Measurements from ENCODE around the gene TBL1Y.
A peak's percentile ranks its signal among the peaks of the same experiment; 100 is the strongest.
"Not testable (repeated sequence)": the region's sequence is repeated elsewhere in the genome, so short reads cannot be mapped to it uniquely, and the experiment has no call there.

TBL1Y gene
- 0 to 0.11 (median 0) reads per million in 18 experiments for total RNA-seq

- no peak for DNase-seq
These were observed at the start of gene TBL1Y for GRCh38 chrY:6910372-6911252. TBL1Y (plus strand) TSS chrY:6910697; CDS start chrY:7025085, 114,388 bp downstream.

- DNase-seq: no peak
These were observed 16.0 kb upstream of the TBL1Y start for GRCh38 chrY:6894496-6894895.

GRCh38 chrY:6895236-6895635 is 15.3 kb upstream of the TBL1Y start:
- DNase-seq: no peak

- not testable (repeated sequence) for DNase-seq
These were observed 8.4 kb upstream of the TBL1Y start for GRCh38 chrY:6902116-6902515.

GRCh38 chrY:6907591-6907990 is 2.9 kb upstream of the TBL1Y start:
- no peak for DNase-seq

GRCh38 chrY:6908021-6908420 is 2.5 kb upstream of the TBL1Y start:
- not testable (repeated sequence) for DNase-seq

- DNase-seq: no peak
These were observed 1.4 kb upstream of the TBL1Y start for GRCh38 chrY:6909118-6909521.

GRCh38 chrY:6909856-6910255 is 641 bp upstream of the TBL1Y start:
- no peak for DNase-seq

- no peak for DNase-seq
These were observed 870 bp downstream of the TBL1Y start, which contains the start of gene AMELY for GRCh38 chrY:6911253-6911881. AMELY (minus strand) TSS chrY:6911752; CDS start chrY:6872608, 39,144 bp downstream.

- no peak for DNase-seq
These were observed 2.9 kb downstream of the TBL1Y start for GRCh38 chrY:6913362-6913761.

GRCh38 chrY:6921061-6921460 is 10.6 kb downstream of the TBL1Y start:
- DNase-seq: no peak

GRCh38 chrY:6928265-6928664 is 17.8 kb downstream of the TBL1Y start:
- DNase-seq: no peak

- DNase-seq: no peak
These were observed 18.7 kb downstream of the TBL1Y start for GRCh38 chrY:6929237-6929636.

GRCh38 chrY:6931779-6932396 is 21.4 kb downstream of the TBL1Y start:
- DNase-seq: no peak

GRCh38 chrY:6935497-6935896 is 25.0 kb downstream of the TBL1Y start:
- DNase-seq: no peak

GRCh38 chrY:6947695-6948094 is 37.2 kb downstream of the TBL1Y start:
- no peak for DNase-seq

- DNase-seq: no peak
These were observed 37.9 kb downstream of the TBL1Y start for GRCh38 chrY:6948378-6948777.

GRCh38 chrY:6949947-6950346 is 39.5 kb downstream of the TBL1Y start:
- DNase-seq: no peak

- peak; percentile 30 for DNase-seq
These were observed 54.2 kb downstream of the TBL1Y start for GRCh38 chrY:6964732-6965131.

- no peak for DNase-seq
These were observed 56.0 kb downstream of the TBL1Y start for GRCh38 chrY:6966521-6966920.

- DNase-seq: no peak
These were observed 57.2 kb downstream of the TBL1Y start for GRCh38 chrY:6967736-6968135.

GRCh38 chrY:6968191-6968590 is 57.7 kb downstream of the TBL1Y start:
- DNase-seq: no peak

- no peak for DNase-seq
These were observed 61.9 kb downstream of the TBL1Y start for GRCh38 chrY:6972271-6972887.

Data from inflammatory macrophage (primary cell).